Measurements from ENCODE around the gene SGPP1. TPM values are rescaled to one million over a fixed set of nuclear protein-coding genes. Genes with fewer than 3 reads are reported as not detected.
A peak's percentile ranks its signal among the peaks of the same experiment; 100 is the strongest.

The SGPP1 gene
- polyA plus RNA-seq, 3 donors = 3.3 to 13.3 (median 7.6) TPM

DNA sequence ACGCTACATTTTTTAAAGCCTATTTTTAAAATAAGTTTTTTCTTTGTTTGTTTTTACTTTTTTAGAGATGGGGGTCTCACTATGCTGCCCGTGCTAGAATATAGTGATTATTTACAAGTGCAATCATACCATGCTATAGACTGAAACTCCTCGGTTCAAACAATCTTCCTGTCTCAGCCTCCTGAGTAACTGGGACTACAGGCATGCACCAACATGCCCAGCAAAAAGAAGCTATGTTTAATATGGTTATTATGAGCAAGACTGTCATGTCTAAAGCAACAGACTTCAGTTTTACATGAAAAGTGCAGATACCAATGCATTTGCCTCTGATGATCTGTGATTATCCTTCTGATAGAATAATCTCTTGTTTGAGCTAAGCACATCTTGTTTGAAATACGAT lies 45.6 kb upstream of the SGPP1 start:
- Histone ChIP-seq H3K27me3 (ENCODE audit: control insufficient read depth in 2 of 2, insufficient read depth in 2 of 2, low read length in 2 of 2) (no peaks in the 10 kb centered on the region), H3K27ac (ENCODE audit: low read depth in 1 of 2, low read length in 2 of 2) (no peak overlapping the region), H4K20me1 (ENCODE audit: insufficient read depth, low read length) (no peaks in the 10 kb centered on the region), H3K36me3 (replicated peaks in 1 of 2; ENCODE audit: control insufficient read depth in 1 of 2, insufficient read depth in 2 of 2, low read length in 2 of 2) (no peaks in the 10 kb centered on the region), H3K4me3 (replicated peaks in 1 of 3; ENCODE audit: low read depth in 2 of 3, low read length in 3 of 3) (no peak overlapping the region), H3K4me1 (ENCODE audit: control insufficient read depth in 1 of 2, insufficient read depth in 2 of 2, low read length in 2 of 2) (no peaks in the 10 kb centered on the region), H3K9ac (ENCODE audit: insufficient read depth, low read length, poor library complexity, severe bottlenecking) (no peak overlapping the region), H2AFZ (ENCODE audit: insufficient read depth, low read depth, low read length, poor library complexity, severe bottlenecking) (no peak overlapping the region), H3K9me3 (replicated peaks in 1 of 2; ENCODE audit: control insufficient read depth in 1 of 2, insufficient read depth in 1 of 2, low read length in 2 of 2) (no peaks in the 10 kb centered on the region), H3K4me2 (replicated peaks; ENCODE audit: extremely low read depth, low read length, poor library complexity, severe bottlenecking) (no peak overlapping the region), H3K79me2 (ENCODE audit: insufficient read depth, low read length) (no peaks in the 10 kb centered on the region)
- no peak overlapping the region for H3K27ac Mint-ChIP-seq
- TF ChIP-seq, protein P1, sequence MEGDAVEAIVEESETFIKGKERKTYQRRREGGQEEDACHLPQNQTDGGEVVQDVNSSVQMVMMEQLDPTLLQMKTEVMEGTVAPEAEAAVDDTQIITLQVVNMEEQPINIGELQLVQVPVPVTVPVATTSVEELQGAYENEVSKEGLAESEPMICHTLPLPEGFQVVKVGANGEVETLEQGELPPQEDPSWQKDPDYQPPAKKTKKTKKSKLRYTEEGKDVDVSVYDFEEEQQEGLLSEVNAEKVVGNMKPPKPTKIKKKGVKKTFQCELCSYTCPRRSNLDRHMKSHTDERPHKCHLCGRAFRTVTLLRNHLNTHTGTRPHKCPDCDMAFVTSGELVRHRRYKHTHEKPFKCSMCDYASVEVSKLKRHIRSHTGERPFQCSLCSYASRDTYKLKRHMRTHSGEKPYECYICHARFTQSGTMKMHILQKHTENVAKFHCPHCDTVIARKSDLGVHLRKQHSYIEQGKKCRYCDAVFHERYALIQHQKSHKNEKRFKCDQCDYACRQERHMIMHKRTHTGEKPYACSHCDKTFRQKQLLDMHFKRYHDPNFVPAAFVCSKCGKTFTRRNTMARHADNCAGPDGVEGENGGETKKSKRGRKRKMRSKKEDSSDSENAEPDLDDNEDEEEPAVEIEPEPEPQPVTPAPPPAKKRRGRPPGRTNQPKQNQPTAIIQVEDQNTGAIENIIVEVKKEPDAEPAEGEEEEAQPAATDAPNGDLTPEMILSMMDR (IDR thresholded peaks at IDR 0.05) = no peak
- peaks cover 7% of the 10 kb centered on the region for H3K4me1 Mint-ChIP-seq
- intact Hi-C loops (cut with micrococcal nuclease) = no loop called here
- no peaks in the 10 kb centered on the region for H3K36me3 Mint-ChIP-seq
- H3K9me3 Mint-ChIP-seq = peaks cover 0 to 4% (median 2%) of the 10 kb centered on the region in 7 donors
- no CpG with 5 or more reads among the region's 4 CpGs for WGBS (ENCODE audit: insufficient coverage)
- no peak for DNase-seq
- H3K27me3 Mint-ChIP-seq (ENCODE audit: low read depth in 3 of 3) = peaks cover 2 to 5% (median 5%) of the 10 kb centered on the region in 3 donors
- H3K4me3 Mint-ChIP-seq = no peak overlapping the region

DNA sequence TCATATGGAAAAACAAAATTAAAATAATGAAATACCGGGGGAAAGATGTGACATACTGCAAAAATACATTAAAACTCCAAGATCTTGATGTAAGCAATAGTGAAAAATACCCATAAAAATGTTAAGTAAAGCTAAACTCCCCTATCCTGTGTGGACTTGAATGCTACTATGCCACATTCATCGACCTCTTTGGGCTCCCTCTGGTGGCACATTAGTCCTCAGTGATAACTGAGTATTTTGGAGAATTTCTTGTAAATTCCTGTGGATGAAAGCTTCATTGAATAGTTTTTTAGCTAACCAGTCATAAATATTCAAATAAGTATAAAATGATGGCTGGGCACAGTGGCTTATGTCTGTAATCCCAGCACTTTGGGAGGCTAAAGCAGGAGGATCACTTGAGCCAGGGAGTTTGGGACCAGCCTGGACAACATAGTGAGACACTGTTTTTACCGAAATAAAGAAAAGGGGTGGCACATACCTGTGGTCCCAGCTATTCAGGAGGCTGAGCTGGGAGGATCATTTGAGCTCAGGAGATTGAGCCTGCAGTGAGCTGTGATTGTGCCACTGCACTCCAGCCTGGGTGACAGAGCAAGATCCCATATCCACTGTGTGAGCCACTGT lies 42.4 kb upstream of the SGPP1 start:
- Histone ChIP-seq H4K20me1 (ENCODE audit: insufficient read depth, low read length) (no peaks in the 10 kb centered on the region), H3K79me2 (ENCODE audit: insufficient read depth, low read length) (no peaks in the 10 kb centered on the region), H3K4me3 (replicated peaks in 1 of 3; ENCODE audit: low read depth in 2 of 3, low read length in 3 of 3) (no peak overlapping the region), H3K27ac (ENCODE audit: low read depth in 1 of 2, low read length in 2 of 2) (no peak overlapping the region), H3K4me2 (replicated peaks; ENCODE audit: extremely low read depth, low read length, poor library complexity, severe bottlenecking) (no peak overlapping the region), H3K4me1 (ENCODE audit: control insufficient read depth in 1 of 2, insufficient read depth in 2 of 2, low read length in 2 of 2) (no peaks in the 10 kb centered on the region), H3K27me3 (ENCODE audit: control insufficient read depth in 2 of 2, insufficient read depth in 2 of 2, low read length in 2 of 2) (no peaks in the 10 kb centered on the region), H3K9me3 (replicated peaks in 1 of 2; ENCODE audit: control insufficient read depth in 1 of 2, insufficient read depth in 1 of 2, low read length in 2 of 2) (no peaks in the 10 kb centered on the region), H3K9ac (ENCODE audit: insufficient read depth, low read length, poor library complexity, severe bottlenecking) (no peak overlapping the region), H2AFZ (ENCODE audit: insufficient read depth, low read depth, low read length, poor library complexity, severe bottlenecking) (no peak overlapping the region), H3K36me3 (replicated peaks in 1 of 2; ENCODE audit: control insufficient read depth in 1 of 2, insufficient read depth in 2 of 2, low read length in 2 of 2) (no peaks in the 10 kb centered on the region)
- TF ChIP-seq, protein P1 (IDR thresholded peaks at IDR 0.05) = peak; percentile 49
- Mint-ChIP-seq H3K36me3 (no peaks in the 10 kb centered on the region), H3K27ac (no peak overlapping the region), H3K4me1 (peaks cover 7% of the 10 kb centered on the region), H3K4me3 (no peak overlapping the region), H3K9me3 (peaks cover 0 to 4% (median 2%) of the 10 kb centered on the region in 7 donors), H3K27me3 (ENCODE audit: low read depth in 3 of 3) (peaks cover 1 to 5% (median 3%) of the 10 kb centered on the region in 3 donors)
- peak; percentile 4 to 24 (median 22) for DNase-seq
- intact Hi-C loops (cut with micrococcal nuclease) = no loop called here
- 83% methylated on average over 1 of the region's 3 CpGs for WGBS (ENCODE audit: insufficient coverage)

All from CD14-positive monocyte (primary cell).